Measurements from ENCODE around the gene TNC. TPM values are rescaled to one million over a fixed set of nuclear protein-coding genes. Genes with fewer than 3 reads are reported as not detected.

The TNC gene
- total RNA-seq, 1 experiment from 2014 or later, result 5.7 TPM

GRCh38 chr9:115107701-115108100, 10.3 kb downstream of the TNC start:
- POLR2A ChIA-PET, result no interaction called here
- DNase-seq (ENCODE audit: low read depth, low spot score), result no peak

GRCh38 chr9:115106642-115107041, 11.3 kb downstream of the TNC start:
- in situ Hi-C loops (cut with HindIII; ENCODE audit: low pct_unique_long_range_greater_than_20kb, low sequenced_read_pairs) (no loop called here), intact Hi-C loops (cut with micrococcal nuclease; ENCODE audit: unreplicated experiment) (no loop called here)
- H3K27me3 ChIP-seq (ENCODE audit: control insufficient read depth, insufficient read depth, low read length), result no peaks in the 10 kb centered on the region
- POLR2A ChIA-PET, result no interaction called here
- no peak for ATAC-seq
- H3K9me3 ChIP-seq (ENCODE audit: control insufficient read depth, insufficient read depth, low read depth, low read length), result no peaks in the 10 kb centered on the region
- H3K36me3 ChIP-seq (ENCODE audit: control insufficient read depth, insufficient read depth, low read length), result no peaks in the 10 kb centered on the region
- H3K4me3 ChIP-seq (ENCODE audit: low read depth in 2 of 2, low read length in 2 of 2), result no peak overlapping the region
- TF ChIP-seq, protein P1, sequence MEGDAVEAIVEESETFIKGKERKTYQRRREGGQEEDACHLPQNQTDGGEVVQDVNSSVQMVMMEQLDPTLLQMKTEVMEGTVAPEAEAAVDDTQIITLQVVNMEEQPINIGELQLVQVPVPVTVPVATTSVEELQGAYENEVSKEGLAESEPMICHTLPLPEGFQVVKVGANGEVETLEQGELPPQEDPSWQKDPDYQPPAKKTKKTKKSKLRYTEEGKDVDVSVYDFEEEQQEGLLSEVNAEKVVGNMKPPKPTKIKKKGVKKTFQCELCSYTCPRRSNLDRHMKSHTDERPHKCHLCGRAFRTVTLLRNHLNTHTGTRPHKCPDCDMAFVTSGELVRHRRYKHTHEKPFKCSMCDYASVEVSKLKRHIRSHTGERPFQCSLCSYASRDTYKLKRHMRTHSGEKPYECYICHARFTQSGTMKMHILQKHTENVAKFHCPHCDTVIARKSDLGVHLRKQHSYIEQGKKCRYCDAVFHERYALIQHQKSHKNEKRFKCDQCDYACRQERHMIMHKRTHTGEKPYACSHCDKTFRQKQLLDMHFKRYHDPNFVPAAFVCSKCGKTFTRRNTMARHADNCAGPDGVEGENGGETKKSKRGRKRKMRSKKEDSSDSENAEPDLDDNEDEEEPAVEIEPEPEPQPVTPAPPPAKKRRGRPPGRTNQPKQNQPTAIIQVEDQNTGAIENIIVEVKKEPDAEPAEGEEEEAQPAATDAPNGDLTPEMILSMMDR (IDR thresholded peaks at IDR 0.05), result no peak
- no TSS peak for BruUV-seq (replicated peaks)
- CTCF ChIA-PET, result no interaction called here
- no peaks in the 10 kb centered on the region for H3K4me1 ChIP-seq (ENCODE audit: control insufficient read depth, insufficient read depth, low read length)
- no peak overlapping the region for H3K27ac ChIP-seq (ENCODE audit: low read length)
- DNase-seq (ENCODE audit: low read depth, low spot score), result no peak

More at GRCh38 chr9:115107701-115108100, 10.3 kb downstream of the TNC start:
- intact Hi-C loops (cut with micrococcal nuclease; ENCODE audit: unreplicated experiment), result no loop called here
- no peak overlapping the region for H3K4me3 ChIP-seq (ENCODE audit: low read depth in 2 of 2, low read length in 2 of 2)
- CTCF ChIA-PET, result no interaction called here
- ATAC-seq, result no peak
- no TSS peak for BruUV-seq (replicated peaks)
- H3K27me3 ChIP-seq (ENCODE audit: control insufficient read depth, insufficient read depth, low read length), result no peaks in the 10 kb centered on the region
- no peak overlapping the region for H3K27ac ChIP-seq (ENCODE audit: low read length)
- no peaks in the 10 kb centered on the region for H3K36me3 ChIP-seq (ENCODE audit: control insufficient read depth, insufficient read depth, low read length)
- in situ Hi-C loops (cut with HindIII; ENCODE audit: low pct_unique_long_range_greater_than_20kb, low sequenced_read_pairs), result no loop called here
- H3K4me1 ChIP-seq (ENCODE audit: control insufficient read depth, insufficient read depth, low read length), result no peaks in the 10 kb centered on the region
- H3K9me3 ChIP-seq (ENCODE audit: control insufficient read depth, insufficient read depth, low read depth, low read length), result no peaks in the 10 kb centered on the region
- TF ChIP-seq TCF7L2 (IDR thresholded peaks at IDR 0.05; ENCODE audit: low read depth, low read length) (no peak), SIN3A (IDR thresholded peaks at IDR 0.05; ENCODE audit: borderline replicate concordance, insufficient read depth, low read depth, low read length) (no peak), POLR2AphosphoS5 (IDR thresholded peaks at IDR 0.05; ENCODE audit: low read depth, low read length) (no peak)
- TF ChIP-seq, protein P2, sequence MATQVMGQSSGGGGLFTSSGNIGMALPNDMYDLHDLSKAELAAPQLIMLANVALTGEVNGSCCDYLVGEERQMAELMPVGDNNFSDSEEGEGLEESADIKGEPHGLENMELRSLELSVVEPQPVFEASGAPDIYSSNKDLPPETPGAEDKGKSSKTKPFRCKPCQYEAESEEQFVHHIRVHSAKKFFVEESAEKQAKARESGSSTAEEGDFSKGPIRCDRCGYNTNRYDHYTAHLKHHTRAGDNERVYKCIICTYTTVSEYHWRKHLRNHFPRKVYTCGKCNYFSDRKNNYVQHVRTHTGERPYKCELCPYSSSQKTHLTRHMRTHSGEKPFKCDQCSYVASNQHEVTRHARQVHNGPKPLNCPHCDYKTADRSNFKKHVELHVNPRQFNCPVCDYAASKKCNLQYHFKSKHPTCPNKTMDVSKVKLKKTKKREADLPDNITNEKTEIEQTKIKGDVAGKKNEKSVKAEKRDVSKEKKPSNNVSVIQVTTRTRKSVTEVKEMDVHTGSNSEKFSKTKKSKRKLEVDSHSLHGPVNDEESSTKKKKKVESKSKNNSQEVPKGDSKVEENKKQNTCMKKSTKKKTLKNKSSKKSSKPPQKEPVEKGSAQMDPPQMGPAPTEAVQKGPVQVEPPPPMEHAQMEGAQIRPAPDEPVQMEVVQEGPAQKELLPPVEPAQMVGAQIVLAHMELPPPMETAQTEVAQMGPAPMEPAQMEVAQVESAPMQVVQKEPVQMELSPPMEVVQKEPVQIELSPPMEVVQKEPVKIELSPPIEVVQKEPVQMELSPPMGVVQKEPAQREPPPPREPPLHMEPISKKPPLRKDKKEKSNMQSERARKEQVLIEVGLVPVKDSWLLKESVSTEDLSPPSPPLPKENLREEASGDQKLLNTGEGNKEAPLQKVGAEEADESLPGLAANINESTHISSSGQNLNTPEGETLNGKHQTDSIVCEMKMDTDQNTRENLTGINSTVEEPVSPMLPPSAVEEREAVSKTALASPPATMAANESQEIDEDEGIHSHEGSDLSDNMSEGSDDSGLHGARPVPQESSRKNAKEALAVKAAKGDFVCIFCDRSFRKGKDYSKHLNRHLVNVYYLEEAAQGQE (IDR thresholded peaks at IDR 0.05; ENCODE audit: insufficient read depth in 1 of 2, low read depth in 2 of 2, low read length in 1 of 2), result no peak
- TF ChIP-seq, protein P1 (IDR thresholded peaks at IDR 0.05), result no peak

GRCh38 chr9:115106001-115106400, 12.0 kb downstream of the TNC start:
- Histone ChIP-seq H3K4me1 (ENCODE audit: control insufficient read depth, insufficient read depth, low read length) (no peaks in the 10 kb centered on the region), H3K9me3 (ENCODE audit: control insufficient read depth, insufficient read depth, low read depth, low read length) (no peaks in the 10 kb centered on the region), H3K4me3 (ENCODE audit: low read depth in 2 of 2, low read length in 2 of 2) (no peak overlapping the region), H3K36me3 (ENCODE audit: control insufficient read depth, insufficient read depth, low read length) (no peaks in the 10 kb centered on the region), H3K27ac (ENCODE audit: low read length) (no peak overlapping the region), H3K27me3 (ENCODE audit: control insufficient read depth, insufficient read depth, low read length) (no peaks in the 10 kb centered on the region)
- in situ Hi-C loops (cut with HindIII; ENCODE audit: low pct_unique_long_range_greater_than_20kb, low sequenced_read_pairs) (no loop called here), intact Hi-C loops (cut with micrococcal nuclease; ENCODE audit: unreplicated experiment) (no loop called here)
- no TSS peak for BruUV-seq (replicated peaks)
- ChIA-PET CTCF (no interaction called here), POLR2A (no interaction called here)
- DNase-seq (ENCODE audit: low read depth, low spot score) (no peak), ATAC-seq (no peak)
- TF ChIP-seq SIN3A (IDR thresholded peaks at IDR 0.05; ENCODE audit: borderline replicate concordance, insufficient read depth, low read depth, low read length) (no peak), TCF7L2 (IDR thresholded peaks at IDR 0.05; ENCODE audit: low read depth, low read length) (no peak), POLR2AphosphoS5 (IDR thresholded peaks at IDR 0.05; ENCODE audit: low read depth, low read length) (no peak)
- TF ChIP-seq, protein P1 (IDR thresholded peaks at IDR 0.05), result no peak
- TF ChIP-seq, protein P2 (IDR thresholded peaks at IDR 0.05; ENCODE audit: insufficient read depth in 1 of 2, low read depth in 2 of 2, low read length in 1 of 2), result no peak
